GM23338 (cell line): ENCODE results near the gene RNASE2. TPM values are rescaled to one million over a fixed set of nuclear protein-coding genes. Genes with fewer than 3 reads are reported as not detected.
A peak's percentile ranks its signal among the peaks of the same experiment; 100 is the strongest.

Source experiments
- ATAC-seq: fragments of 200-7000 bp; cut with Tn5 transposase; 3 replicates; pipeline ENCODE4 v1.9.1; 2020
- DNase-seq: peaks from one replicate; pipeline ENCODE4 v3.0.0-alpha.2; 2015; ENCODE audit warnings: low spot score
- H2AFZ ChIP-seq: fragments of 200-600 bp; sonication (generic); 2 replicates; pipeline ENCODE4 v1.8.0; 2016; ENCODE audit warnings: antibody characterized with exemption, mild to moderate bottlenecking, moderate library complexity
- H3F3A ChIP-seq: fragments of 200-600 bp; sonication (generic); replicated peaks from 2 replicates; pipeline ENCODE4 v1.8.0; 2017; ENCODE audit warnings: antibody characterized with exemption, mixed run types, low read depth
- H3K27ac ChIP-seq: fragments of 200-600 bp; sonication (generic); 2 replicates; pipeline ENCODE4 v1.6.1; 2016; ENCODE audit warnings: low read depth
- H3K27me3 ChIP-seq: fragments of 200-600 bp; sonication (generic); 2 replicates; pipeline ENCODE4 v1.8.0; 2016; ENCODE audit warnings: mild to moderate bottlenecking, mixed run types, moderate library complexity; ENCODE audit not compliant: insufficient read depth
- H3K36me3 ChIP-seq: fragments of 200-600 bp; sonication (generic); 2 replicates; pipeline ENCODE4 v1.8.0; 2016; ENCODE audit warnings: mild to moderate bottlenecking; ENCODE audit not compliant: insufficient read depth
- H3K4me1 ChIP-seq: fragments of 200-600 bp; sonication (generic); 2 replicates; pipeline ENCODE4 v1.8.0; 2016; ENCODE audit warnings: mild to moderate bottlenecking, moderate library complexity; ENCODE audit not compliant: insufficient read depth
- H3K4me2 ChIP-seq: fragments of 200-600 bp; sonication (generic); 2 replicates; pipeline ENCODE4 v1.7.1; 2017; ENCODE audit warnings: mixed run types
- H3K4me3 ChIP-seq: fragments of 200-600 bp; sonication (generic); 2 replicates; pipeline ENCODE4 v1.6.1; 2016; ENCODE audit warnings: mixed run types
- H3K79me2 ChIP-seq: fragments of 200-600 bp; sonication (generic); replicated peaks from 2 replicates; pipeline ENCODE4 v1.8.0; 2017; ENCODE audit warnings: mild to moderate bottlenecking; ENCODE audit not compliant: insufficient read depth
- H3K9me2 ChIP-seq: fragments of 200-600 bp; sonication (generic); 2 replicates; pipeline ENCODE4 v1.8.0; 2017; ENCODE audit not compliant: insufficient read depth
- H4K20me1 ChIP-seq: fragments of 200-600 bp; sonication (generic); replicated peaks from 2 replicates; pipeline ENCODE4 v1.8.0; 2017; ENCODE audit warnings: mild to moderate bottlenecking; ENCODE audit not compliant: insufficient read depth
- H3K27ac Mint-ChIP-seq: 2 replicates; pipeline ENCODE4 v1.8.0; 2020; ENCODE audit warnings: inconsistent platforms, mild to moderate bottlenecking, moderate library complexity, mixed read lengths
- H3K27me3 Mint-ChIP-seq: 3 replicates; pipeline ENCODE4 v1.8.0; 2022; ENCODE audit warnings: low read depth, mild to moderate bottlenecking, moderate library complexity, mixed read lengths, inconsistent platforms; ENCODE audit not compliant: insufficient read depth, poor library complexity
- H3K36me3 Mint-ChIP-seq: 3 replicates; pipeline ENCODE4 v1.8.0; 2021; ENCODE audit warnings: low read depth, mild to moderate bottlenecking, inconsistent platforms, moderate library complexity, mixed read lengths
- H3K4me1 Mint-ChIP-seq: 3 replicates; pipeline ENCODE4 v1.8.0; 2020; ENCODE audit warnings: mild to moderate bottlenecking, inconsistent platforms, mixed read lengths
- H3K4me3 Mint-ChIP-seq: 3 replicates; pipeline ENCODE4 v1.8.0; 2021; ENCODE audit warnings: moderate library complexity, mild to moderate bottlenecking, inconsistent platforms, mixed read lengths
- H3K9me3 Mint-ChIP-seq: 3 replicates; pipeline ENCODE4 v1.8.0; 2020; ENCODE audit warnings: moderate library complexity, mild to moderate bottlenecking, inconsistent platforms, mixed read lengths
- CREB1 ChIP-seq: fragments of 250-450 bp; sonication (Bioruptor Pico); IDR thresholded peaks from 2 replicates; pipeline ENCODE4 v1.5.0; 2020; ENCODE audit warnings: low read depth, mild to moderate bottlenecking, moderate library complexity
- CTCF ChIP-seq, 2 experiments: fragments of 200-600 bp in 1 of 2; sonication (generic) in 1 of 2; conservative IDR thresholded peaks; 2 replicates each; pipeline versions ENCODE4 v1.5.1 to v1.6.1; 2016 to 2017; ENCODE audit warnings: antibody characterized with exemption in 2 of 2, low read depth in 2 of 2, mild to moderate bottlenecking in 2 of 2, moderate library complexity in 1 of 2
- EZH2phosphoT487 ChIP-seq: fragments of 200-600 bp; sonication (generic); IDR thresholded peaks from one replicate; pipeline ENCODE4 v1.8.1; 2018; ENCODE audit warnings: antibody characterized with exemption; ENCODE audit not compliant: unreplicated experiment
- JUNB ChIP-seq: IDR thresholded peaks from one replicate; pipeline ENCODE4 v1.6.1; 2016; ENCODE audit warnings: antibody characterized with exemption; ENCODE audit not compliant: unreplicated experiment
- POLR2AphosphoS5 ChIP-seq: IDR thresholded peaks from 2 replicates; pipeline ENCODE4 v1.6.1; 2016; ENCODE audit warnings: antibody characterized with exemption, low read depth
- REST ChIP-seq: IDR thresholded peaks from one replicate; pipeline ENCODE4 v1.6.1; 2018; ENCODE audit warnings: antibody characterized with exemption; ENCODE audit not compliant: unreplicated experiment
- ZNF114 ChIP-seq: fragments of 250-450 bp; sonication (Bioruptor Pico); IDR thresholded peaks from 2 replicates; pipeline ENCODE4 v1.5.0; 2020; ENCODE audit warnings: mild to moderate bottlenecking, moderate library complexity
- ZNF462 ChIP-seq: fragments of 250-450 bp; sonication (Bioruptor Pico); IDR thresholded peaks from 2 replicates; pipeline ENCODE4 v1.5.0; 2020; ENCODE audit warnings: mild to moderate bottlenecking, moderate library complexity
- polyA plus RNA-seq: library from polyadenylated mRNA; unstranded; fragments of >200 nt; fragmentation: Nextera tagmentation; extraction: Ambion mirVana; gene quantifications from 2 replicates; pipeline ENCODE4 v1.2.1, GENCODE V29; 2016
- total RNA-seq: library from RNA; depleted of rRNA; stranded (reverse); fragments of >200 nt; shearing (Covaris generic); gene quantifications from 2 replicates; pipeline ENCODE4 v1.2.3, GENCODE V29; 2014

The RNASE2 gene
- total and polyA plus RNA-seq, 2 experiments from 2014 or later, result not detected

- 0 out of 2 replicates have a peak overlapping the region, but pooled peaks have one; percentile 26 for H3K27ac ChIP-seq
Observed at GRCh38 chr14:20970983-20971704, 15.9 kb downstream of the RNASE2 start.

GRCh38 chr14:20971705-20972021 is 16.4 kb downstream of the RNASE2 start:
- peaks cover 7% of the 10 kb centered on the region for H3K4me1 ChIP-seq
- H3K36me3 ChIP-seq, result no peaks in the 10 kb centered on the region
- H3K79me2 ChIP-seq, result no peaks in the 10 kb centered on the region
- H3K27me3 ChIP-seq, result 0 out of 2 replicates have a peak, but pooled peaks cover 4% of the 10 kb centered on the region
- peak overlapping the region; percentile 66 for H3K27ac Mint-ChIP-seq
- peak overlapping the region; percentile 96 for H3K4me3 Mint-ChIP-seq
- peaks cover 9% of the 10 kb centered on the region for H3K4me1 Mint-ChIP-seq
- H3F3A ChIP-seq, result no peaks in the 10 kb centered on the region
- ATAC-seq (no peak; the same call in 1 of the 3 replicates), DNase-seq (no peak)
- no peaks in the 10 kb centered on the region for H3K9me3 Mint-ChIP-seq
- peaks cover 6% of the 10 kb centered on the region for H3K27me3 Mint-ChIP-seq
- H3K4me3 ChIP-seq, result peak overlapping the region; percentile 74
- H4K20me1 ChIP-seq, result no peaks in the 10 kb centered on the region
- 0 out of 2 replicates have a peak, but pooled peaks cover 6% of the 10 kb centered on the region for H3K9me2 ChIP-seq
- H3K4me2 ChIP-seq, result peak overlapping the region; percentile 64
- no peak overlapping the region for H3K27ac ChIP-seq
- H2AFZ ChIP-seq, result peak overlapping the region; percentile 35
- H3K36me3 Mint-ChIP-seq, result no peaks in the 10 kb centered on the region
- TF ChIP-seq ZNF114, result no peak
- TF ChIP-seq ZNF462 (CRISPR knock-in tag), result no peak
- TF ChIP-seq REST, result no peak
- no peak for TF ChIP-seq JUNB

More at GRCh38 chr14:20970983-20971704, 15.9 kb downstream of the RNASE2 start:
- peaks cover 6% of the 10 kb centered on the region for H3K27me3 Mint-ChIP-seq
- H3K36me3 ChIP-seq, result no peaks in the 10 kb centered on the region
- H3K27ac Mint-ChIP-seq, result peak overlapping the region; percentile 99
- peak overlapping the region; percentile 74 for H3K4me3 ChIP-seq
- H3K79me2 ChIP-seq, result no peaks in the 10 kb centered on the region
- no peaks in the 10 kb centered on the region for H3K36me3 Mint-ChIP-seq
- no peaks in the 10 kb centered on the region for H3F3A ChIP-seq
- peak overlapping the region; percentile 82 for H3K4me2 ChIP-seq
- H3K27me3 ChIP-seq, result 0 out of 2 replicates have a peak, but pooled peaks cover 4% of the 10 kb centered on the region
- peaks cover 9% of the 10 kb centered on the region for H3K4me1 Mint-ChIP-seq
- H3K4me3 Mint-ChIP-seq, result peak overlapping the region; percentile 96
- ATAC-seq, result peak; percentile 93
- no peaks in the 10 kb centered on the region for H4K20me1 ChIP-seq
- DNase-seq, result peak; percentile 95
- H2AFZ ChIP-seq, result peak overlapping the region; percentile 96
- H3K9me3 Mint-ChIP-seq, result no peaks in the 10 kb centered on the region
- peaks cover 7% of the 10 kb centered on the region for H3K4me1 ChIP-seq
- H3K9me2 ChIP-seq, result 0 out of 2 replicates have a peak, but pooled peaks cover 6% of the 10 kb centered on the region
- TF ChIP-seq POLR2AphosphoS5, result peak; percentile 62
- peak; percentile 87 to 93 for TF ChIP-seq CTCF (conservative IDR thresholded peaks at IDR 0.05; ENCODE audit: low read depth in 2 of 2)
- peak; percentile 60 for TF ChIP-seq CREB1 (CRISPR knock-in tag)
- no peak for TF ChIP-seq EZH2phosphoT487
